HepG2 (cell line): ENCODE results near the gene PHKB. TPM values are rescaled to one million over a fixed set of nuclear protein-coding genes. Genes with fewer than 3 reads are reported as not detected.
A peak's percentile ranks its signal among the peaks of the same experiment; 100 is the strongest.

Source experiments
- GTF2F1 ChIP-seq: fragments of 150-350 bp; IDR thresholded peaks from 2 replicates; pipeline ENCODE4 v1.6.1; 2014; ENCODE audit warnings: low read length
- HDAC1 ChIP-seq: sonication (generic); formaldehyde crosslinking; IDR thresholded peaks from 2 replicates; pipeline ENCODE4 v1.5.1; 2020; ENCODE audit warnings: mild to moderate bottlenecking, missing genetic modification reagents
- KLF15 ChIP-seq: sonication (generic); formaldehyde crosslinking; IDR thresholded peaks from 2 replicates; pipeline ENCODE4 v1.8.1; 2023; ENCODE audit warnings: borderline replicate concordance, mild to moderate bottlenecking, inconsistent platforms, missing genetic modification reagents, mixed read lengths
- PHF20 ChIP-seq: sonication (generic); formaldehyde crosslinking; IDR thresholded peaks from 2 replicates; pipeline ENCODE4 v1.5.0; 2020; ENCODE audit warnings: mild to moderate bottlenecking, missing genetic modification reagents
- SRSF1 ChIP-seq: fragments of 200-400 bp; formaldehyde crosslinking; optimal IDR thresholded peaks from 2 replicates; pipeline ENCODE3; 2017; ENCODE audit warnings: mild to moderate bottlenecking, low read depth, low read length, moderate library complexity
- ZBTB20 ChIP-seq: sonication (generic); formaldehyde crosslinking; IDR thresholded peaks from 2 replicates; pipeline ENCODE4 v1.8.1; 2023; ENCODE audit warnings: missing genetic modification reagents, low read depth, mild to moderate bottlenecking, borderline replicate concordance
- ZNF30 ChIP-seq: sonication (generic); formaldehyde crosslinking; IDR thresholded peaks from 2 replicates; pipeline ENCODE4 v1.5.0; 2020; ENCODE audit warnings: mild to moderate bottlenecking, missing genetic modification reagents
- ZNF468 ChIP-seq: sonication (generic); formaldehyde crosslinking; IDR thresholded peaks from 2 replicates; pipeline ENCODE4 v1.8.0; 2022; ENCODE audit warnings: mild to moderate bottlenecking, moderate library complexity, missing genetic modification reagents
- ZNF546 ChIP-seq: sonication (generic); formaldehyde crosslinking; conservative IDR thresholded peaks from 2 replicates; pipeline ENCODE4 v1.8.1; 2023; ENCODE audit warnings: mild to moderate bottlenecking, missing genetic modification reagents
- ZNF570 ChIP-seq: sonication (generic); formaldehyde crosslinking; IDR thresholded peaks from 2 replicates; pipeline ENCODE4 v1.4.0; 2020; ENCODE audit warnings: mild to moderate bottlenecking, missing genetic modification reagents, borderline replicate concordance
- ZNF572 ChIP-seq: sonication (generic); formaldehyde crosslinking; IDR thresholded peaks from 2 replicates; pipeline ENCODE4 v1.5.1; 2020; ENCODE audit warnings: mild to moderate bottlenecking, missing genetic modification reagents
- ZNF614 ChIP-seq: IDR thresholded peaks from 2 replicates; pipeline ENCODE4 v1.6.1; 2018; ENCODE audit warnings: missing biosample characterization, missing genetic modification reagents, inconsistent platforms, borderline replicate concordance
- ZNF629 ChIP-seq: sonication (generic); formaldehyde crosslinking; conservative IDR thresholded peaks from 2 replicates; pipeline ENCODE4 v1.5.0; 2020; ENCODE audit warnings: missing genetic modification reagents
- ZNF790 ChIP-seq: sonication (generic); formaldehyde crosslinking; IDR thresholded peaks from 2 replicates; pipeline ENCODE4 v1.8.0; 2022; ENCODE audit warnings: missing genetic modification reagents, mild to moderate bottlenecking, borderline replicate concordance
- ZNF839 ChIP-seq: sonication (generic); formaldehyde crosslinking; IDR thresholded peaks from 2 replicates; pipeline ENCODE4 v1.4.0; 2020; ENCODE audit warnings: missing genetic modification reagents, mild to moderate bottlenecking, borderline replicate concordance
- polyA plus RNA-seq, 8 experiments: library from polyadenylated mRNA; depleted of rRNA in 3 of 8; stranded (reverse) in 7 of 8; unstranded in 1 of 8; fragments of >200 nt; fragmentation: Illumina TruSeq in 4 of 8; extraction: Trizol in 4 of 8; gene quantifications; 2 replicates each; pipeline versions ENCODE4 v1.2.1 to v1.2.3, GENCODE V29; 2011 to 2016; ENCODE audit warnings: low read depth in 4 of 8, missing spikeins in 1 of 8, mixed read lengths in 1 of 8; ENCODE audit not compliant: insufficient read depth in 1 of 8
- total RNA-seq, 5 experiments: library from RNA; depleted of rRNA; stranded (reverse); fragments of >200 nt; fragmentation: Illumina TruSeq; extraction: Trizol; gene quantifications; 2 replicates each; pipeline ENCODE4 v1.2.3, GENCODE V29; 2016; ENCODE audit warnings: low read depth in 1 of 5
- TF ChIP-seq, protein P1 (sequence below): sonication (generic); formaldehyde crosslinking; IDR thresholded peaks from 2 replicates; pipeline ENCODE4 v1.5.1; 2020; ENCODE audit warnings: mild to moderate bottlenecking, missing genetic modification reagents, moderate library complexity
- TF ChIP-seq, protein P2 (sequence below): sonication (generic); formaldehyde crosslinking; IDR thresholded peaks from 2 replicates; pipeline ENCODE4 v1.5.0; 2020; ENCODE audit warnings: missing genetic modification reagents
- TF ChIP-seq, protein P3 (sequence below): sonication (generic); formaldehyde crosslinking; IDR thresholded peaks from 2 replicates; pipeline ENCODE4 v1.8.0; 2022; ENCODE audit warnings: missing genetic modification reagents, low read depth, mild to moderate bottlenecking, borderline replicate concordance
- TF ChIP-seq, protein P4 (sequence below): sonication (generic); formaldehyde crosslinking; IDR thresholded peaks from 2 replicates; pipeline ENCODE4 v1.4.0; 2020; ENCODE audit warnings: missing genetic modification reagents, mild to moderate bottlenecking, borderline replicate concordance
- TF ChIP-seq, protein P5 (sequence below): IDR thresholded peaks from 2 replicates; pipeline ENCODE4 v1.6.1; 2016; ENCODE audit warnings: missing genetic modification reagents, missing compliant biosample characterization
- TF ChIP-seq, protein P6 (sequence below): IDR thresholded peaks from 2 replicates; pipeline ENCODE4 v1.6.1; 2016

Gene PHKB
- total and polyA plus RNA-seq, 2 of the 13 experiments (the other 11 are each of a cell fraction or from before 2014, with no cell fraction given), result 66.0 to 80.8 TPM

DNA sequence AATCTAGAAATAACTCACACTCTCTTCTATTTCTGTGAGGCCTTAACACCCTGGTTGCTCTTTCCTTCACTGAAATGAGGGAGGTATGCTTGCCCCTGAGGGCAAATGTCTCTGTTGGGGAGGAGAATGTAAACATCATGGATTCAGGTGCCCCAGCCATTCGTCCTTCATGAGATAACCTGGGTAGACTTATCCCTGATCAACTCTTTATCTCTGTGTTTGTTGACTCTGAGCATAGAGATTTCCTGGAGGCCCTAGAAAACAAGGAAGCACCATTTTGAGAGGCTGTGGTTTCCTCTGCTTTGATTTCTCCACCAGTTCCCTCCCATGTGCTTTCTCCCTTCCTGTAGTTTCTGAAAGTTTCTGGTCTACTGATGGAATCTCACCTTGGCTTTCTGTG, 77.3 kb downstream of the PHKB start (continued):
- TF ChIP-seq, protein P1, sequence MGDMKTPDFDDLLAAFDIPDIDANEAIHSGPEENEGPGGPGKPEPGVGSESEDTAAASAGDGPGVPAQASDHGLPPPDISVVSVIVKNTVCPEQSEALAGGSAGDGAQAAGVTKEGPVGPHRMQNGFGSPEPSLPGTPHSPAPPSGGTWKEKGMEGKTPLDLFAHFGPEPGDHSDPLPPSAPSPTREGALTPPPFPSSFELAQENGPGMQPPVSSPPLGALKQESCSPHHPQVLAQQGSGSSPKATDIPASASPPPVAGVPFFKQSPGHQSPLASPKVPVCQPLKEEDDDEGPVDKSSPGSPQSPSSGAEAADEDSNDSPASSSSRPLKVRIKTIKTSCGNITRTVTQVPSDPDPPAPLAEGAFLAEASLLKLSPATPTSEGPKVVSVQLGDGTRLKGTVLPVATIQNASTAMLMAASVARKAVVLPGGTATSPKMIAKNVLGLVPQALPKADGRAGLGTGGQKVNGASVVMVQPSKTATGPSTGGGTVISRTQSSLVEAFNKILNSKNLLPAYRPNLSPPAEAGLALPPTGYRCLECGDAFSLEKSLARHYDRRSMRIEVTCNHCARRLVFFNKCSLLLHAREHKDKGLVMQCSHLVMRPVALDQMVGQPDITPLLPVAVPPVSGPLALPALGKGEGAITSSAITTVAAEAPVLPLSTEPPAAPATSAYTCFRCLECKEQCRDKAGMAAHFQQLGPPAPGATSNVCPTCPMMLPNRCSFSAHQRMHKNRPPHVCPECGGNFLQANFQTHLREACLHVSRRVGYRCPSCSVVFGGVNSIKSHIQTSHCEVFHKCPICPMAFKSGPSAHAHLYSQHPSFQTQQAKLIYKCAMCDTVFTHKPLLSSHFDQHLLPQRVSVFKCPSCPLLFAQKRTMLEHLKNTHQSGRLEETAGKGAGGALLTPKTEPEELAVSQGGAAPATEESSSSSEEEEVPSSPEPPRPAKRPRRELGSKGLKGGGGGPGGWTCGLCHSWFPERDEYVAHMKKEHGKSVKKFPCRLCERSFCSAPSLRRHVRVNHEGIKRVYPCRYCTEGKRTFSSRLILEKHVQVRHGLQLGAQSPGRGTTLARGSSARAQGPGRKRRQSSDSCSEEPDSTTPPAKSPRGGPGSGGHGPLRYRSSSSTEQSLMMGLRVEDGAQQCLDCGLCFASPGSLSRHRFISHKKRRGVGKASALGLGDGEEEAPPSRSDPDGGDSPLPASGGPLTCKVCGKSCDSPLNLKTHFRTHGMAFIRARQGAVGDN (CRISPR knock-in tag), result no peak
- no peak; the same call in 1 of the 2 replicates for TF ChIP-seq PHF20 (CRISPR knock-in tag)
- TF ChIP-seq, protein P2, sequence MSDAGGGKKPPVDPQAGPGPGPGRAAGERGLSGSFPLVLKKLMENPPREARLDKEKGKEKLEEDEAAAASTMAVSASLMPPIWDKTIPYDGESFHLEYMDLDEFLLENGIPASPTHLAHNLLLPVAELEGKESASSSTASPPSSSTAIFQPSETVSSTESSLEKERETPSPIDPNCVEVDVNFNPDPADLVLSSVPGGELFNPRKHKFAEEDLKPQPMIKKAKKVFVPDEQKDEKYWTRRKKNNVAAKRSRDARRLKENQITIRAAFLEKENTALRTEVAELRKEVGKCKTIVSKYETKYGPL (CRISPR knock-in tag), result no peak
- no peak for TF ChIP-seq ZNF546 (CRISPR knock-in tag)
- TF ChIP-seq KLF15 (CRISPR knock-in tag), result no peak
- TF ChIP-seq, protein P3, sequence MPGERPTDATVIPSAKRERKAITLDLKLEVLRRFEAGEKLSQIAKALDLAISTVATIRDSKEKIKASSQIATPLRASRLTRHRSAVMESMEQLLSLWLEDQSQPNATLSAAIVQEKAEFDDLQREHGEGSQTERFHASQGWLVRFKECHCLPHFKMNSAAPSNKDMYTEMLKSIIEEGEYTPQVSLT, result no peak
- TF ChIP-seq, protein P4, sequence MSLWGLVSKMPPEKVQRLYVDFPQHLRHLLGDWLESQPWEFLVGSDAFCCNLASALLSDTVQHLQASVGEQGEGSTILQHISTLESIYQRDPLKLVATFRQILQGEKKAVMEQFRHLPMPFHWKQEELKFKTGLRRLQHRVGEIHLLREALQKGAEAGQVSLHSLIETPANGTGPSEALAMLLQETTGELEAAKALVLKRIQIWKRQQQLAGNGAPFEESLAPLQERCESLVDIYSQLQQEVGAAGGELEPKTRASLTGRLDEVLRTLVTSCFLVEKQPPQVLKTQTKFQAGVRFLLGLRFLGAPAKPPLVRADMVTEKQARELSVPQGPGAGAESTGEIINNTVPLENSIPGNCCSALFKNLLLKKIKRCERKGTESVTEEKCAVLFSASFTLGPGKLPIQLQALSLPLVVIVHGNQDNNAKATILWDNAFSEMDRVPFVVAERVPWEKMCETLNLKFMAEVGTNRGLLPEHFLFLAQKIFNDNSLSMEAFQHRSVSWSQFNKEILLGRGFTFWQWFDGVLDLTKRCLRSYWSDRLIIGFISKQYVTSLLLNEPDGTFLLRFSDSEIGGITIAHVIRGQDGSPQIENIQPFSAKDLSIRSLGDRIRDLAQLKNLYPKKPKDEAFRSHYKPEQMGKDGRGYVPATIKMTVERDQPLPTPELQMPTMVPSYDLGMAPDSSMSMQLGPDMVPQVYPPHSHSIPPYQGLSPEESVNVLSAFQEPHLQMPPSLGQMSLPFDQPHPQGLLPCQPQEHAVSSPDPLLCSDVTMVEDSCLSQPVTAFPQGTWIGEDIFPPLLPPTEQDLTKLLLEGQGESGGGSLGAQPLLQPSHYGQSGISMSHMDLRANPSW (CRISPR knock-in tag), result peak; percentile 80; the same call in 1 of the 2 replicates
- TF ChIP-seq ZNF629 (CRISPR knock-in tag), result 0 out of 2 replicates have a peak, but pooled peaks have one; percentile 3
- TF ChIP-seq, protein P5, sequence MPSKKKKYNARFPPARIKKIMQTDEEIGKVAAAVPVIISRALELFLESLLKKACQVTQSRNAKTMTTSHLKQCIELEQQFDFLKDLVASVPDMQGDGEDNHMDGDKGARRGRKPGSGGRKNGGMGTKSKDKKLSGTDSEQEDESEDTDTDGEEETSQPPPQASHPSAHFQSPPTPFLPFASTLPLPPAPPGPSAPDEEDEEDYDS (CRISPR knock-in tag), result no peak
- no peak for TF ChIP-seq ZNF30
- no peak for TF ChIP-seq GTF2F1
- no peak for TF ChIP-seq ZNF468
- TF ChIP-seq, protein P6, sequence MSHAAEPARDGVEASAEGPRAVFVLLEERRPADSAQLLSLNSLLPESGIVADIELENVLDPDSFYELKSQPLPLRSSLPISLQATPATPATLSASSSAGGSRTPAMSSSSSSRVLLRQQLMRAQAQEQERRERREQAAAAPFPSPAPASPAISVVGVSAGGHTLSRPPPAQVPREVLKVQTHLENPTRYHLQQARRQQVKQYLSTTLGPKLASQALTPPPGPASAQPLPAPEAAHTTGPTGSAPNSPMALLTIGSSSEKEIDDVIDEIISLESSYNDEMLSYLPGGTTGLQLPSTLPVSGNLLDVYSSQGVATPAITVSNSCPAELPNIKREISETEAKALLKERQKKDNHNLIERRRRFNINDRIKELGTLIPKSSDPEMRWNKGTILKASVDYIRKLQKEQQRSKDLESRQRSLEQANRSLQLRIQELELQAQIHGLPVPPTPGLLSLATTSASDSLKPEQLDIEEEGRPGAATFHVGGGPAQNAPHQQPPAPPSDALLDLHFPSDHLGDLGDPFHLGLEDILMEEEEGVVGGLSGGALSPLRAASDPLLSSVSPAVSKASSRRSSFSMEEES, result peak; percentile 88
- TF ChIP-seq SRSF1, result no peak
- TF ChIP-seq ZNF790 (CRISPR knock-in tag), result no peak
- peak; percentile 96 for TF ChIP-seq HDAC1
- TF ChIP-seq ZNF614 (CRISPR knock-in tag), result peak; percentile 95
- TF ChIP-seq ZNF839 (CRISPR knock-in tag), result no peak
- no peak for TF ChIP-seq ZNF572 (CRISPR knock-in tag)
- TF ChIP-seq ZNF570 (CRISPR knock-in tag), result no peak
- TF ChIP-seq ZBTB20, result peak; percentile 99; the same call in 1 of the 2 replicates
